RCC 7860 (cell line): ENCODE data around the gene MPG.
A peak's percentile ranks its signal among the peaks of the same experiment; 100 is the strongest.

Experiments
- DNase-seq: peaks from one replicate; pipeline ENCODE4 v3.0.0-alpha.2; 2015; ENCODE audit warnings: low spot score
- FAIRE-seq: peaks from 2 replicates; lab custom pipeline; 2012; peaks lifted over from hg19 to GRCh38; lab: Jason Lieb, UNC

MPG gene

GRCh38 chr16:47234-47633 is 30.8 kb upstream of the MPG start:
- DNase-seq (no peak), FAIRE-seq (no peak)

- FAIRE-seq: no peak
Observed at GRCh38 chr16:50769-51591, 27.0 kb upstream of the MPG start.

GRCh38 chr16:53346-54236 is 24.4 kb upstream of the MPG start, which contains the start of the genes POLR3K and SNRNP25:
POLR3K (minus strand) TSS chr16:53608; CDS start chr16:53586, 22 bp downstream.
SNRNP25 (plus strand) TSS chr16:53828; CDS start chr16:54017, 189 bp downstream.
- peak; percentile 96 for DNase-seq
- FAIRE-seq: peak; percentile 47

More at GRCh38 chr16:50769-51591, 27.0 kb upstream of the MPG start:
- DNase-seq: no peak

- DNase-seq (no peak), FAIRE-seq (no peak)
Observed at GRCh38 chr16:54237-54581, 23.8 kb upstream of the MPG start.

GRCh38 chr16:55571-56136 is 22.4 kb upstream of the MPG start:
- no peak for DNase-seq
- no peak for FAIRE-seq

GRCh38 chr16:56231-56927 is 21.6 kb upstream of the MPG start:
- DNase-seq (no peak), FAIRE-seq (no peak)

GRCh38 chr16:57711-58110 is 20.3 kb upstream of the MPG start:
- FAIRE-seq: no peak
- DNase-seq: no peak

- DNase-seq (no peak), FAIRE-seq (no peak)
Observed at GRCh38 chr16:58491-59439, 19.3 kb upstream of the MPG start.

- FAIRE-seq (no peak), DNase-seq (no peak)
Observed at GRCh38 chr16:59440-60059, 18.5 kb upstream of the MPG start.

GRCh38 chr16:60166-60565 is 17.9 kb upstream of the MPG start:
- DNase-seq: no peak
- no peak for FAIRE-seq

GRCh38 chr16:60929-61878 is 16.8 kb upstream of the MPG start:
- no peak for FAIRE-seq
- DNase-seq: no peak

- FAIRE-seq (no peak), DNase-seq (no peak)
Observed at GRCh38 chr16:61879-62281, 16.1 kb upstream of the MPG start.

GRCh38 chr16:62283-62967 is 15.6 kb upstream of the MPG start:
- no peak for FAIRE-seq
- no peak for DNase-seq

GRCh38 chr16:62968-63391 is 15.0 kb upstream of the MPG start:
- FAIRE-seq (no peak), DNase-seq (no peak)

- DNase-seq (no peak), FAIRE-seq (no peak)
Observed at GRCh38 chr16:63466-63865, 14.6 kb upstream of the MPG start.

GRCh38 chr16:63998-64913 is 13.8 kb upstream of the MPG start:
- FAIRE-seq (no peak), DNase-seq (no peak)

- DNase-seq (no peak), FAIRE-seq (no peak)
Observed at GRCh38 chr16:64914-65255, 13.1 kb upstream of the MPG start.
